AG04450 (cell line): ENCODE results near the gene FBN2. TPM values are rescaled to one million over a fixed set of nuclear protein-coding genes. Genes with fewer than 3 reads are reported as not detected.

ENCODE experiments used
- CTCF ChIA-PET: fragments of 300-600, 350-600 bp; formaldehyde crosslinking; extraction: SDS; loops from one replicate; lab custom pipeline; 2022; ENCODE audit warnings: antibody characterized with exemption, inconsistent platforms; lab: Charles Lee
- POLR2A ChIA-PET: fragments of 350-600 bp; formaldehyde crosslinking; extraction: SDS; loops from one replicate; lab custom pipeline; 2021; ENCODE audit warnings: antibody characterized with exemption, inconsistent platforms; lab: Yijun Ruan, JAX
- DNase-seq: peaks from one replicate; pipeline ENCODE4 v3.0.0-alpha.2; 2011; ENCODE audit warnings: low read depth, low spot score
- H3K27ac ChIP-seq: one replicate; pipeline ENCODE4 v1.5.1; 2012; ENCODE audit warnings: low read depth, low read length, control low read depth
- H3K27me3 ChIP-seq: one replicate; pipeline ENCODE4 v1.6.0; 2012; ENCODE audit warnings: low read length; ENCODE audit not compliant: control insufficient read depth, insufficient read depth
- H3K4me3 ChIP-seq: 2 replicates; pipeline ENCODE4 v1.5.1; 2011; ENCODE audit warnings: mild to moderate bottlenecking, low read depth, low read length, control low read depth
- H3K9me3 ChIP-seq: 2 replicates; pipeline ENCODE4 v1.5.1; 2012; ENCODE audit warnings: low read length; ENCODE audit not compliant: control insufficient read depth, insufficient read depth
- CTCF ChIP-seq: IDR thresholded peaks from 2 replicates; pipeline ENCODE4 v1.5.1; 2011; ENCODE audit warnings: low read depth, low read length, control low read depth, inconsistent platforms
- polyA plus RNA-seq: library from polyadenylated mRNA; depleted of rRNA; stranded (reverse); fragments of >200 nt; gene quantifications from 2 replicates; pipeline ENCODE4 v1.2.3, GENCODE V29; 2011

Gene FBN2
- polyA plus RNA-seq, 1 experiment = 46.5 TPM

DNA sequence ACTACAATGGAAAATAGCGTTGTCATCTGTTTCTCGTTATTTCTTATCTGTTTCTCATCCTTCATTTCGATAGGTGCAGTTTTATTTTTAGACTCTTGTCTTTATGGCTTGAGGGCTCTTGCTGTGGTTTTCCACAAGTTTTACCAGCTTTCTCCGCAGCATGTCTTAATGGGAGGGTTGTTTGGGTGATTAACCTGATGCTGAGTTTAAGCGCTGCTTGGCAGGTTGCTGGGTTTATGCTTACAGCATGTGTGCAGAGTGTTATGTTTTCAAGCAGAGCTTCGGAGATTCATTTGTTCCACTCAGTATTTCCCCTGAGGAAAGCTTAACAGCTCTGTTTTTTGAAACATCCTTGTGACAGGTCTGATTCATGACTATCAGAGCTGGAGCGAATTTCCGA is 300.5 kb downstream of the FBN2 start:
- H3K27me3 ChIP-seq = no peaks in the 10 kb centered on the region
- H3K27ac ChIP-seq = no peak overlapping the region
- no peak overlapping the region for H3K4me3 ChIP-seq
- no peak for TF ChIP-seq CTCF
- ChIA-PET CTCF (no interaction called here), POLR2A (no interaction called here)
- no peaks in the 10 kb centered on the region for H3K9me3 ChIP-seq
- DNase-seq = no peak

GRCh38 chr5:128237000-128237399 is 301.0 kb downstream of the FBN2 start:
- CTCF ChIA-PET = no interaction called here

GRCh38 chr5:128236334-128236733 is 301.7 kb downstream of the FBN2 start:
- Histone ChIP-seq H3K4me3 (no peak overlapping the region), H3K27me3 (no peaks in the 10 kb centered on the region), H3K27ac (no peak overlapping the region), H3K9me3 (no peaks in the 10 kb centered on the region)
- ChIA-PET CTCF (no interaction called here), POLR2A (no interaction called here)
- no peak for TF ChIP-seq CTCF
- DNase-seq = no peak

More at GRCh38 chr5:128237000-128237399, 301.0 kb downstream of the FBN2 start:
- no peak for DNase-seq
- Histone ChIP-seq H3K9me3 (no peaks in the 10 kb centered on the region), H3K27me3 (no peaks in the 10 kb centered on the region), H3K4me3 (no peak overlapping the region), H3K27ac (no peak overlapping the region)
- no peak for TF ChIP-seq CTCF
- POLR2A ChIA-PET = no interaction called here

GRCh38 chr5:128234928-128235641 is 303.0 kb downstream of the FBN2 start:
- Histone ChIP-seq H3K27me3 (no peaks in the 10 kb centered on the region), H3K27ac (no peak overlapping the region), H3K4me3 (no peak overlapping the region), H3K9me3 (no peaks in the 10 kb centered on the region)
- TF ChIP-seq CTCF = no peak
- no peak for DNase-seq
- ChIA-PET POLR2A (no interaction called here), CTCF (no interaction called here)

DNA sequence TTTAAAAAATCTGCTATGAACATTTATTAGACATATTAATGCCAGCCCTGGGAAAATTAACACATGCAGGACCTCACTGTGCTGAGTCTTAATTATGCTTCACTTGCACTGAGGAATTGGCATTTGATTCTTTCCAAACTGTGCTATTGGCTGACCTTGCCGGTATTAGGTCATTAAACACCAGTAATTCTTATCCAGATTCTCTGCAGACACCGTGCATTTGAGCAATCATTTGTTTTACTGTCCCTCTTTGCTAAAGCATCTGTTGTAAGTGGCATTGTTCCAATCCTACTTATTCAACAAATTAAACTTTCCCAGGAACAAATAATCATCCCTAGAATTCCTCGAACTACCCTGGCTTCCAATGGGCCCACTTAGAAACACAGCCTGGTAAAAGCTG is 309.5 kb downstream of the FBN2 start:
- H3K4me3 ChIP-seq = no peak overlapping the region
- POLR2A ChIA-PET = no interaction called here
- no peak for TF ChIP-seq CTCF
- no peak for DNase-seq
- H3K27ac ChIP-seq = no peak overlapping the region
- H3K27me3 ChIP-seq = no peaks in the 10 kb centered on the region
- CTCF ChIA-PET = interaction anchor here (1.8 kb wide), 1 partner anchor 15 kb away, joined by 5 read pairs; no protein-coding TSS in a partner anchor
- no peaks in the 10 kb centered on the region for H3K9me3 ChIP-seq
